ENCODE data around the gene FAM110A. TPM values are rescaled to one million over a fixed set of nuclear protein-coding genes. Genes with fewer than 3 reads are reported as not detected.

FAM110A gene
- total RNA-seq, 2 experiments from 2014 or later = 27.6 to 30.2 TPM

GRCh38 chr20:872855-873520 lies 39.5 kb downstream of the FAM110A start:
- CTCF ChIA-PET = interaction anchor here (1.2 kb wide), 1 partner anchor 26 kb away, joined by 3 read pairs; no protein-coding TSS in a partner anchor

GRCh38 chr20:873875-874607 lies 40.5 kb downstream of the FAM110A start:
- CTCF ChIA-PET = interaction anchor here (0.6 kb wide), 1 partner anchor 513 kb away, joined by 3 read pairs; no protein-coding TSS in a partner anchor
- no peak for DNase-seq
- H3K36me3 Mint-ChIP-seq (ENCODE audit: low read depth) = no peaks in the 10 kb centered on the region

More at GRCh38 chr20:872855-873520, 39.5 kb downstream of the FAM110A start:
- Mint-ChIP-seq H3K36me3 (ENCODE audit: low read depth) (no peaks in the 10 kb centered on the region), H3K27ac (no peak overlapping the region), H3K9me3 (no peaks in the 10 kb centered on the region), H3K27me3 (no peaks in the 10 kb centered on the region), H3K4me3 (no peak overlapping the region), H3K4me1 (peaks cover 4% of the 10 kb centered on the region)
- DNase-seq = no peak
- POLR2A ChIA-PET = no interaction called here

GRCh38 chr20:875115-875514 lies 41.6 kb downstream of the FAM110A start:
- H3K4me3 Mint-ChIP-seq = no peak overlapping the region
- no peaks in the 10 kb centered on the region for H3K36me3 Mint-ChIP-seq (ENCODE audit: low read depth)
- no peak overlapping the region for H3K27ac Mint-ChIP-seq
- ChIA-PET POLR2A (no interaction called here), CTCF (interaction anchor here (1.0 kb wide), 1 partner anchor 20 kb away, joined by 3 read pairs; no protein-coding TSS in a partner anchor)
- H3K4me1 Mint-ChIP-seq = peaks cover 4% of the 10 kb centered on the region
- H3K9me3 Mint-ChIP-seq = no peaks in the 10 kb centered on the region
- H3K27me3 Mint-ChIP-seq = no peaks in the 10 kb centered on the region
- no peak for DNase-seq

More at GRCh38 chr20:873875-874607, 40.5 kb downstream of the FAM110A start:
- no peak overlapping the region for H3K4me3 Mint-ChIP-seq
- POLR2A ChIA-PET = no interaction called here
- no peaks in the 10 kb centered on the region for H3K9me3 Mint-ChIP-seq
- peaks cover 4% of the 10 kb centered on the region for H3K4me1 Mint-ChIP-seq
- H3K27ac Mint-ChIP-seq = no peak overlapping the region
- no peaks in the 10 kb centered on the region for H3K27me3 Mint-ChIP-seq

DNA sequence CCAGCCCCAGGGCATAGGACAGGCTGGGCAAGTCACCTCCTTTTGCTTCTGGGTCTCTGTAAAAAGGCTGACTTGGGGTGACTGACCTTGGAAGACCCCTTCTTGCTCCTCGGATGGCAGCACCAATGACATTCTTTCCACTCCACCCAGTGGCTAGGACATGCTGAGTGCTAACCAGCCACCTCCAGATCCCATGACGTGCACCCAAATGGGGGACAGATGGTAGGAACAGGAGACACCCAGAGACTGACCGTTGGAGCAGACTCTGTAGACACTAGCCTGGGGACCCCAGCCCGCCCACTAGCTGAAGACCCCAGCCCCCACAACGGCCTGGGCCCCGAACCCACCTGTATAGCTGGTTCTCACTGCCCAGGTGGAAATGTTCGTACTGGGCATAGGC lies 44.3 kb downstream of the FAM110A start:
- ChIA-PET POLR2A (no interaction called here), CTCF (interaction anchor here (0.6 to 1.0 kb wide), 2 partner anchors 11 to 50 kb away, joined by 3 read pairs; no protein-coding TSS in a partner anchor)
- Mint-ChIP-seq H3K27ac (no peak overlapping the region), H3K4me1 (peaks cover 17% of the 10 kb centered on the region), H3K36me3 (ENCODE audit: low read depth) (no peaks in the 10 kb centered on the region), H3K9me3 (no peaks in the 10 kb centered on the region), H3K27me3 (no peaks in the 10 kb centered on the region), H3K4me3 (no peak overlapping the region)
- DNase-seq = no peak

DNA sequence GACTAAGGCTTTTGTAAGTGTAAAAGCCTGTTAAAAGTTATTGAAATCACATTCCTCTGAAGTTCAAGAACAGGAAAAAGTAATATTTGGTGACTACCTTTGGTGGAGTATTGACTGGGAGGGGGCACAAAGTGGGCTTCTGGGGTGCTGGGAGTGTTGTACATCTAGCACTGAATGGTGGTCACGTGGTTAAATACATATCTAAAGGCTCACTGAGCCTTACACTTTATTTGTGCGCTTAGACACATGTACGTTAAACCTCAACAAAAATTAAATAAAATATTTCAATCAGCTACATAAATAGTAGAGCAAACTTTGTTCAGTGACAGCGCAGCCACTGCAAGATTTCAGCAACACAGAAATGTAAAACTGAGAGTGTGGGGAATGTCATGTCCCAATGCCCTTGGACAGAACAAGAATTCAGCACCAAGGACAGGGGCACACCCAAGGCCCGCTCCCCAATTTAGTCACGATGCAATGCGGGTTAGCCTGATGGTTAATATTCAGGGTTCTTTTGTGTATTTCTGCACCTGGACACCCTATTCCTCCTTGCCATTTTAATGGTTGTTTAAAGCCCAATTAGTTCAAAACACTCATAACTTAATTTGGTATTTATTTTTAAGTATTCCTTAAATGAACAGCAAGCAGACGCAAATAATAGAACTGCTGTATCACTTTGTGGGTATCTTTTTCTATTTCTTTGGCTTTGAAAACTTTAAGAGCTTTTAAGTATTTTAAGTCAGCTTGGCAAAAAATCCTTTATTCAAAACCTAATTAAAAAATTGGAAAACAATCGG lies 45.2 kb downstream of the FAM110A start:
- H3K4me1 Mint-ChIP-seq = peaks cover 15% of the 10 kb centered on the region
- peak; percentile 55 for DNase-seq
- POLR2A ChIA-PET = no interaction called here
- CTCF ChIA-PET = no interaction called here
- no peaks in the 10 kb centered on the region for H3K27me3 Mint-ChIP-seq
- no peaks in the 10 kb centered on the region for H3K36me3 Mint-ChIP-seq (ENCODE audit: low read depth)
- H3K4me3 Mint-ChIP-seq = no peak overlapping the region
- no peaks in the 10 kb centered on the region for H3K9me3 Mint-ChIP-seq
- no peak overlapping the region for H3K27ac Mint-ChIP-seq

GRCh38 chr20:879626-880025 lies 46.1 kb downstream of the FAM110A start:
- CTCF ChIA-PET = no interaction called here
- H3K4me3 Mint-ChIP-seq = no peak overlapping the region

GRCh38 chr20:881051-881782 lies 47.7 kb downstream of the FAM110A start:
- Mint-ChIP-seq H3K9me3 (no peaks in the 10 kb centered on the region), H3K36me3 (ENCODE audit: low read depth) (no peaks in the 10 kb centered on the region), H3K4me1 (peaks cover 18% of the 10 kb centered on the region), H3K27ac (peak overlapping the region; percentile 78), H3K4me3 (no peak overlapping the region), H3K27me3 (peaks cover 7% of the 10 kb centered on the region)
- ChIA-PET POLR2A (no interaction called here), CTCF (no interaction called here)
- DNase-seq = peak; percentile 29

More at GRCh38 chr20:879626-880025, 46.1 kb downstream of the FAM110A start:
- Mint-ChIP-seq H3K4me1 (peaks cover 15% of the 10 kb centered on the region), H3K27ac (no peak overlapping the region), H3K27me3 (no peaks in the 10 kb centered on the region), H3K9me3 (no peaks in the 10 kb centered on the region), H3K36me3 (ENCODE audit: low read depth) (no peaks in the 10 kb centered on the region)
- POLR2A ChIA-PET = no interaction called here
- DNase-seq = no peak

DNA sequence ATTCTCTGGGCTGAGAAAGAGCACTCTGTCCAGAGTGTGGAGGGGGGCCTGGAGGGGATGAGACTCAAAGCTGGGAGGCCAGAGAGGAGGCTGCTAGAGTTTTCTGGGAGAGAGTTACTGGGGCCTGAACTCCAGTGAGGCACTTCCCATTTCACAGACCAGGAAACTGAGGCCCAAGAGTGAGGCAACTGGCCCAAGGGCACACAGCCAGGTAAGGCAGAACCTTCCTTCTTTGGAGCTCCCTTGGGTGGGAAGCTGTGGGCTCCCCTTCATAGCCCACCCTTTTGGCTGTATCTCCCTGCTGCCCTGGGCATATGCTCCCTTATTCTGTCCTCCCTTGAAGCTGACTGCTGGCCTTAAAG lies 48.2 kb downstream of the FAM110A start:
- Mint-ChIP-seq H3K27ac (peak overlapping the region; percentile 78), H3K4me3 (no peak overlapping the region), H3K36me3 (ENCODE audit: low read depth) (no peaks in the 10 kb centered on the region), H3K27me3 (peaks cover 7% of the 10 kb centered on the region), H3K4me1 (peaks cover 18% of the 10 kb centered on the region), H3K9me3 (no peaks in the 10 kb centered on the region)
- no peak for DNase-seq
- ChIA-PET CTCF (no interaction called here), POLR2A (no interaction called here)

DNA sequence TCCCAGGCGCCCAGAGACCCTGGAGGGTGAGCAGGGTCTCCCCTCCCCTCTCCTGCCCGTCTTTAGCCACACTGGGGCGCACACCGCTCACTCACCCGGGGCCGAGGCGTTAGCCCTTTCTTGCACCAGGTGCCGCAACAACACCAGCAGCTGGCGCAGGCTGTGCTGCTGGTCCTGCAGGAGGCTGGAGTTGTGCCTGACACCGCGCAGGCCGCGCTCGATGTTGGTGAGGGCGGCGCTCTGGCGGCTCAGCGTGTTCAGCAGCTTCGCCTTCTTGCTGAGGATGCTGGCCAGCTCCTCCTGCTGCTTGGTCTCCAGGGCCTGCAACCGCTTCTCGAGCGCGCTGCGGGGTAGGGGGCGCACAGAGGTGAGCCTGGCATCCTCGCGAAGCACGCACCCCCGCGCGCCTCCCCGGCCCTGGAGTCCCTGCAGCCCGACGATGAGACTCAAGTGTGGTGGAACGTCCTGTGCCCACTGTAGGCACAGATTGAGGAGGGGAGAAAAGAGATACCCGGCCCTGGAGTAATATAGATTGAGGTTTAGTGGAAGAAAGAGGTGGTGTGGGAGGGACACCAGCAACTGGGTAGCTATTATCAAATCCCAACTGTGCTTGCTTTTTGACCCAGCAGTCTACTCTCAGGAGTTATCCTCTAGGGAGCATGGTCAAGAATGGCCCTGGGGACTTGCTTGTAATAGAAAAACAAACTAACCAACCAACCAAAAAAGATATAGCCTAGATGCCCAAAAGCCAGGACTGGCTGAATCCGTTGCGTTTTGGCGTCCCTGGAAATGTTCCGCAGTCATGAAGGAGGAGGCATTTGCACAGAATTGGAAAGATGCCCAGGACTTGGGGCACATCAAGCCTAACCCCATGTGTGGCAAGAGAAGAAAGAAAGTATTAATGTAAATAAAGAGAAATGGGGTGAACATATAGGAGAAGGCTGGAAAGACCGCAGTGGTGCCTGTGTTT lies 51.8 kb downstream of the FAM110A start:
- H3K4me3 Mint-ChIP-seq = no peak overlapping the region
- DNase-seq = no peak
- H3K4me1 Mint-ChIP-seq = peaks cover 18% of the 10 kb centered on the region
- no peaks in the 10 kb centered on the region for H3K9me3 Mint-ChIP-seq
- CTCF ChIA-PET = no interaction called here
- no peaks in the 10 kb centered on the region for H3K36me3 Mint-ChIP-seq (ENCODE audit: low read depth)
- H3K27ac Mint-ChIP-seq = no peak overlapping the region
- H3K27me3 Mint-ChIP-seq = peaks cover 7% of the 10 kb centered on the region
- POLR2A ChIA-PET = no interaction called here

DNA sequence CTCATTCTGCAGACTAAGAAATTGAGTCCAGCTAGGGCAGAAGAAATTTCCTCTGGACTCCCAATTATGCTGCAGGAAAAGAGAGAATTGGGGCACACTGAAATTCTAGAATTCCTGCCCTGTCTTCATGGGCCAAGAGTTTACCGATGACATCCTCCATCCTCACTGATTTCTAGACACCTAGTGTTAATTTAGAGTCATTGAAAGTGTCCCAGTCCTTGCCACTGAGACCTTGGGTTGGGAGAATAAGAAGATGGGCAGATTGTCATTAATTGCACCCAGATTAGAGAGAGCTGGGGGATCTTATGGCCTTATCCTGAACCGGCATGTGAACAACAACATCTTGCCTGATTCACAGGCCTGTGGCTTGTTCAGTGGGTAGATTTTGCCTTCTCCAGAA lies 53.6 kb downstream of the FAM110A start:
- ChIA-PET CTCF (no interaction called here), POLR2A (no interaction called here)
- no peaks in the 10 kb centered on the region for H3K9me3 Mint-ChIP-seq
- no peaks in the 10 kb centered on the region for H3K36me3 Mint-ChIP-seq (ENCODE audit: low read depth)
- no peak for DNase-seq
- no peak overlapping the region for H3K27ac Mint-ChIP-seq
- no peak overlapping the region for H3K4me3 Mint-ChIP-seq
- peaks cover 8% of the 10 kb centered on the region for H3K27me3 Mint-ChIP-seq
- peaks cover 5% of the 10 kb centered on the region for H3K4me1 Mint-ChIP-seq

DNA sequence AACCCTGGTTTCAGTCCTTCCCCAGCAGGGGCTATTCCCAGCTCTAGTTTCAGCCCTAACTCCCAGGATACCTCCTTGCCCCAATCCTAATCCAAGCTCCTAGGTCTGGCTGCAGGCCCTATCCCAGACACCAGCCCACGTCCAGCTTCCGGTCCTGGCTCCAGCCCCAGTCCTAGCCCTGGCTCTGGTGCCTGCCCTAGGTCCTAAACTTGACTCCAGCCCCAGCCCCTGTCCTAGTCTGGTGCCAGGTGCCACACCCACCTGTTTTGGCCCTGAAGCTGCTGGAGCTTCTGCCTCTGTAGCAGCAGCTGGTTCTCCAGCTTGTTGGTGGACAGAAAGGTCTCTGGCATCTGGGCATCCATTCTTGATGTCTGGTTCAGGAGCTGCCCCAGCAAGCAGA lies 54.5 kb downstream of the FAM110A start:
- Mint-ChIP-seq H3K4me3 (no peak overlapping the region), H3K9me3 (no peaks in the 10 kb centered on the region), H3K27ac (no peak overlapping the region), H3K36me3 (ENCODE audit: low read depth) (no peaks in the 10 kb centered on the region), H3K4me1 (peaks cover 3% of the 10 kb centered on the region), H3K27me3 (peaks cover 14% of the 10 kb centered on the region)
- POLR2A ChIA-PET = no interaction called here
- DNase-seq = no peak
- CTCF ChIA-PET = interaction anchor here (0.7 to 0.9 kb wide), 2 partner anchors 11 to 206 kb away, joined by 3 read pairs; no protein-coding TSS in a partner anchor

DNA sequence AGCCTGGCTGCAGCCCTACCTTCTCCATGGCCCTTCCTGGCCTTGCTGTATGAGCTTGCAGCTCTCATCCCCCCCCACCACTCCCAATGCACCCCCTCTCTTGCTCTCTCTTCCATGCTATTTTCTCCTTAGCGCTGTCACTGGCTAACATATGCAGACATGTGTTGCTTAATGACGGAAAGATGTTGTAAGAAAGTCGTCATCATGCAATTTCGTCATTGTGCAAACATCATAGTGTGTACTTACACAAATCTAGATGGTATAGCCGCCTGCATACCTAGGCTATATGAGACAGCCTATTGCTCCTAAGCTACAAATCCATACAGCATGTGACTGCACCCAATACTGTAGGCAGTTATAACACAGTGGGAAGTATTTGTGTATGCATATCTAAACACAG lies 55.6 kb downstream of the FAM110A start:
- POLR2A ChIA-PET = no interaction called here

More for the DNA sequence above, 55.6 kb downstream of the FAM110A start:
- H3K27me3 Mint-ChIP-seq = peaks cover 18% of the 10 kb centered on the region
- H3K4me3 Mint-ChIP-seq = no peak overlapping the region
- no peak overlapping the region for H3K27ac Mint-ChIP-seq
- peaks cover 3% of the 10 kb centered on the region for H3K4me1 Mint-ChIP-seq
- no peaks in the 10 kb centered on the region for H3K9me3 Mint-ChIP-seq
- CTCF ChIA-PET = no interaction called here
- no peak for DNase-seq
- no peaks in the 10 kb centered on the region for H3K36me3 Mint-ChIP-seq (ENCODE audit: low read depth)

Data from activated CD4-positive, alpha-beta T cell treated with anti-CD3 and anti-CD28 coated beads, Interleukin-2, amount 10 ng/mL, durations not matched to agents 7 days and 5 days (primary cell).